Activated CD4-positive, alpha-beta memory T cell treated with anti-CD3 and anti-CD28 coated beads for 36 hours (primary cell): ENCODE measurements around the gene TSPAN1. TPM values are rescaled to one million over a fixed set of nuclear protein-coding genes. Genes with fewer than 3 reads are reported as not detected.
"Not testable (repeated sequence)": the region's sequence is repeated elsewhere in the genome, so short reads cannot be mapped to it uniquely, and the experiment has no call there.

Experiments
- CTCF ChIA-PET: fragments of 350-600 bp; sonication (Branson Sonifier 250); formaldehyde crosslinking; loops from one replicate; lab custom pipeline; 2021; ENCODE audit warnings: antibody characterized with exemption, inconsistent platforms; lab: Charles Lee
- POLR2A ChIA-PET: fragments of 350-600 bp; sonication (Branson Sonifier 250); formaldehyde crosslinking; loops from one replicate; lab custom pipeline; 2021; ENCODE audit warnings: antibody characterized with exemption; lab: Charles Lee
- DNase-seq: peaks from one replicate; pipeline ENCODE4 v3.0.0-alpha.2; 2020
- H3K27ac Mint-ChIP-seq: one replicate; pipeline ENCODE4 v1.8.0; 2021; ENCODE audit warnings: mixed read lengths
- H3K27me3 Mint-ChIP-seq: one replicate; pipeline ENCODE4 v1.8.0; 2021; ENCODE audit warnings: mixed read lengths
- H3K36me3 Mint-ChIP-seq: one replicate; pipeline ENCODE4 v1.8.0; 2021; ENCODE audit warnings: mixed read lengths
- H3K4me1 Mint-ChIP-seq: one replicate; pipeline ENCODE4 v1.8.0; 2021; ENCODE audit warnings: low read depth, mixed read lengths
- H3K4me3 Mint-ChIP-seq: one replicate; pipeline ENCODE4 v1.8.0; 2021; ENCODE audit warnings: mild to moderate bottlenecking, mixed read lengths
- H3K9me3 Mint-ChIP-seq: one replicate; pipeline ENCODE4 v1.8.0; 2021; ENCODE audit warnings: mixed read lengths
- intact Hi-C: fragments of 100-400 bp; cut with micrococcal nuclease; formaldehyde crosslinking; loops from one replicate; pipeline ENCODE4 v1.15.1; 2023
- total RNA-seq, 2 experiments: library from RNA; stranded (reverse); gene quantifications; one replicate each; pipeline ENCODE4 v1.2.3, GENCODE V29; 2021

TSPAN1 gene
- total RNA-seq, 2 experiments from 2014 or later: 0.53 to 0.83 TPM

GRCh38 chr1:46204406-46204742 lies 29.5 kb downstream of the TSPAN1 start:
- intact Hi-C loops: no loop called here
- POLR2A ChIA-PET: no interaction called here
- Mint-ChIP-seq H3K36me3 (peaks cover 2% of the 10 kb centered on the region), H3K27me3 (peaks cover 2% of the 10 kb centered on the region), H3K9me3 (no peaks in the 10 kb centered on the region), H3K4me3 (no peak overlapping the region), H3K4me1 (peaks cover 9% of the 10 kb centered on the region), H3K27ac (no peak overlapping the region)
- CTCF ChIA-PET: interaction anchor here (2.6 kb wide), 1 partner anchor 19 kb away, joined by 7 read pairs; no protein-coding TSS in a partner anchor
- no peak for DNase-seq

GRCh38 chr1:46205141-46205540 lies 30.3 kb downstream of the TSPAN1 start:
- no peaks in the 10 kb centered on the region for H3K9me3 Mint-ChIP-seq
- CTCF ChIA-PET: interaction anchor here (2.6 kb wide), 1 partner anchor 18 kb away, joined by 7 read pairs; no protein-coding TSS in a partner anchor
- no peak for DNase-seq
- H3K36me3 Mint-ChIP-seq: peaks cover 2% of the 10 kb centered on the region
- intact Hi-C loops: no loop called here
- H3K4me1 Mint-ChIP-seq: peaks cover 7% of the 10 kb centered on the region
- H3K27ac Mint-ChIP-seq: no peak overlapping the region
- POLR2A ChIA-PET: no interaction called here
- H3K27me3 Mint-ChIP-seq: peaks cover 2% of the 10 kb centered on the region
- H3K4me3 Mint-ChIP-seq: no peak overlapping the region

GRCh38 chr1:46205791-46206190 lies 30.9 kb downstream of the TSPAN1 start:
- intact Hi-C loops: no loop called here
- DNase-seq: no peak
- no peak overlapping the region for H3K4me3 Mint-ChIP-seq
- no peaks in the 10 kb centered on the region for H3K9me3 Mint-ChIP-seq
- no peak overlapping the region for H3K27ac Mint-ChIP-seq
- H3K27me3 Mint-ChIP-seq: peaks cover 2% of the 10 kb centered on the region
- H3K4me1 Mint-ChIP-seq: peaks cover 5% of the 10 kb centered on the region
- POLR2A ChIA-PET: no interaction called here
- no peaks in the 10 kb centered on the region for H3K36me3 Mint-ChIP-seq
- CTCF ChIA-PET: interaction anchor here (2.6 kb wide), 1 partner anchor 18 kb away, joined by 7 read pairs; no protein-coding TSS in a partner anchor

GRCh38 chr1:46206399-46206798 lies 31.5 kb downstream of the TSPAN1 start:
- H3K4me3 Mint-ChIP-seq: no peak overlapping the region
- H3K27me3 Mint-ChIP-seq: peaks cover 2% of the 10 kb centered on the region
- no peak for DNase-seq
- H3K36me3 Mint-ChIP-seq: no peaks in the 10 kb centered on the region
- ChIA-PET POLR2A (no interaction called here), CTCF (interaction anchor here (2.6 kb wide), 1 partner anchor 17 kb away, joined by 7 read pairs; no protein-coding TSS in a partner anchor)
- peaks cover 5% of the 10 kb centered on the region for H3K4me1 Mint-ChIP-seq
- no peaks in the 10 kb centered on the region for H3K9me3 Mint-ChIP-seq
- no peak overlapping the region for H3K27ac Mint-ChIP-seq
- intact Hi-C loops: no loop called here

GRCh38 chr1:46210561-46210960 lies 35.7 kb downstream of the TSPAN1 start:
- no peaks in the 10 kb centered on the region for H3K36me3 Mint-ChIP-seq
- no peak for DNase-seq
- intact Hi-C loops: no loop called here
- no peak overlapping the region for H3K27ac Mint-ChIP-seq
- H3K27me3 Mint-ChIP-seq: no peaks in the 10 kb centered on the region
- ChIA-PET CTCF (no interaction called here), POLR2A (no interaction called here)
- H3K9me3 Mint-ChIP-seq: no peaks in the 10 kb centered on the region
- no peaks in the 10 kb centered on the region for H3K4me1 Mint-ChIP-seq
- no peak overlapping the region for H3K4me3 Mint-ChIP-seq

- ChIA-PET POLR2A (no interaction called here), CTCF (no interaction called here)
- no peak for DNase-seq
- Mint-ChIP-seq H3K9me3 (no peaks in the 10 kb centered on the region), H3K27me3 (no peaks in the 10 kb centered on the region), H3K36me3 (no peaks in the 10 kb centered on the region), H3K27ac (no peak overlapping the region), H3K4me3 (no peak overlapping the region), H3K4me1 (no peaks in the 10 kb centered on the region)
- intact Hi-C loops: no loop called here
Observed at GRCh38 chr1:46211051-46211450, 36.2 kb downstream of the TSPAN1 start.

GRCh38 chr1:46215504-46215903 lies 40.6 kb downstream of the TSPAN1 start:
- intact Hi-C loops: no loop called here
- Mint-ChIP-seq H3K4me1 (no peaks in the 10 kb centered on the region), H3K9me3 (no peaks in the 10 kb centered on the region), H3K27ac (no peak overlapping the region), H3K36me3 (no peaks in the 10 kb centered on the region), H3K4me3 (no peak overlapping the region), H3K27me3 (no peaks in the 10 kb centered on the region)
- DNase-seq: no peak
- ChIA-PET CTCF (interaction anchor here (1.2 kb wide), 1 partner anchor 8 kb away, joined by 6 read pairs; no protein-coding TSS in a partner anchor), POLR2A (interaction anchor here (0.6 kb wide), 1 partner anchor 106 kb away, joined by 5 read pairs; no protein-coding TSS in a partner anchor)

GRCh38 chr1:46218443-46218842 lies 43.6 kb downstream of the TSPAN1 start:
- Mint-ChIP-seq H3K4me3 (no peak overlapping the region), H3K27me3 (no peaks in the 10 kb centered on the region), H3K27ac (no peak overlapping the region), H3K4me1 (no peaks in the 10 kb centered on the region), H3K9me3 (no peaks in the 10 kb centered on the region), H3K36me3 (no peaks in the 10 kb centered on the region)
- CTCF ChIA-PET: interaction anchor here (0.9 to 1.0 kb wide), 2 partner anchors 16 to 23 kb away, joined by 3 read pairs; no protein-coding TSS in a partner anchor
- POLR2A ChIA-PET: no interaction called here
- intact Hi-C loops: no loop called here
- no peak for DNase-seq

- POLR2A ChIA-PET: no interaction called here
- H3K27ac Mint-ChIP-seq: no peak overlapping the region
- no peaks in the 10 kb centered on the region for H3K9me3 Mint-ChIP-seq
- H3K27me3 Mint-ChIP-seq: no peaks in the 10 kb centered on the region
- H3K4me3 Mint-ChIP-seq: no peak overlapping the region
- CTCF ChIA-PET: interaction anchor here (0.7 to 1.4 kb wide), 4 partner anchors 18 to 46 kb away, joined by 3 read pairs; no protein-coding TSS in a partner anchor
- H3K4me1 Mint-ChIP-seq: no peaks in the 10 kb centered on the region
- DNase-seq: no peak
- H3K36me3 Mint-ChIP-seq: no peaks in the 10 kb centered on the region
- intact Hi-C loops: no loop called here
Observed at GRCh38 chr1:46219551-46220520, 44.9 kb downstream of the TSPAN1 start.

GRCh38 chr1:46220808-46221207 lies 45.9 kb downstream of the TSPAN1 start:
- Mint-ChIP-seq H3K27me3 (no peaks in the 10 kb centered on the region), H3K4me3 (no peak overlapping the region), H3K4me1 (no peaks in the 10 kb centered on the region), H3K36me3 (no peaks in the 10 kb centered on the region), H3K9me3 (no peaks in the 10 kb centered on the region), H3K27ac (no peak overlapping the region)
- POLR2A ChIA-PET: no interaction called here
- intact Hi-C loops: no loop called here
- DNase-seq: no peak
- CTCF ChIA-PET: interaction anchor here (0.7 to 1.7 kb wide), 4 partner anchors 24 to 47 kb away, joined by 3 to 4 read pairs (median 3); no protein-coding TSS in a partner anchor

GRCh38 chr1:46221749-46222148 lies 46.9 kb downstream of the TSPAN1 start:
- intact Hi-C loops: loop anchor here (2.0 kb wide), 1 partner anchor 37 kb away; no protein-coding TSS in a partner anchor
- Mint-ChIP-seq H3K36me3 (no peaks in the 10 kb centered on the region), H3K27me3 (no peaks in the 10 kb centered on the region), H3K9me3 (no peaks in the 10 kb centered on the region), H3K4me1 (no peaks in the 10 kb centered on the region), H3K4me3 (no peak overlapping the region), H3K27ac (no peak overlapping the region)
- POLR2A ChIA-PET: no interaction called here
- CTCF ChIA-PET: interaction anchor here (0.8 to 2.9 kb wide), 5 partner anchors 17 to 181 kb away, joined by 3 to 20 read pairs (median 3); partner anchors contain the start of gene POMGNT1
- DNase-seq: no peak

- POLR2A ChIA-PET, H3K27ac Mint-ChIP-seq: not testable (repeated sequence)
- CTCF ChIA-PET: interaction anchor here (0.7 to 3.3 kb wide), 44 partner anchors 8 to 1130 kb away, joined by 3 to 71 read pairs (median 4); partner anchors contain the start of genes LRRC41, LURAP1, NSUN4 and PIK3R3
Observed at GRCh38 chr1:46223055-46223454, 48.2 kb downstream of the TSPAN1 start.

More at GRCh38 chr1:46223055-46223454, 48.2 kb downstream of the TSPAN1 start:
- H3K36me3 Mint-ChIP-seq, DNase-seq, H3K4me3 Mint-ChIP-seq, H3K9me3 Mint-ChIP-seq, H3K27me3 Mint-ChIP-seq, H3K4me1 Mint-ChIP-seq: not testable (repeated sequence)
- intact Hi-C loops: loop anchor here (1.0 to 2.0 kb wide), 5 partner anchors 25 to 186 kb away; partner anchors contain the start of gene POMGNT1
